SW 1271 (cell line): Measurements from ENCODE around the gene PRSS48.
"Not testable (repeated sequence)": the region's sequence is repeated elsewhere in the genome, so short reads cannot be mapped to it uniquely, and the experiment has no call there.

Experiments used
- DNase-seq, 2 experiments: peaks; one replicate each; lab custom pipeline; 2025; lab: John Stamatoyannopoulos, UW

Gene PRSS48, protein sequence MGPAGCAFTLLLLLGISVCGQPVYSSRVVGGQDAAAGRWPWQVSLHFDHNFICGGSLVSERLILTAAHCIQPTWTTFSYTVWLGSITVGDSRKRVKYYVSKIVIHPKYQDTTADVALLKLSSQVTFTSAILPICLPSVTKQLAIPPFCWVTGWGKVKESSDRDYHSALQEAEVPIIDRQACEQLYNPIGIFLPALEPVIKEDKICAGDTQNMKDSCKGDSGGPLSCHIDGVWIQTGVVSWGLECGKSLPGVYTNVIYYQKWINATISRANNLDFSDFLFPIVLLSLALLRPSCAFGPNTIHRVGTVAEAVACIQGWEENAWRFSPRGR

GRCh38 chr4:151276787-151277562 is at the start of gene PRSS48:
TSS of gene PRSS48 (plus strand) at chr4:151277161. CDS start at chr4:151277173, 12 bp downstream.
- no peak for DNase-seq

DNA sequence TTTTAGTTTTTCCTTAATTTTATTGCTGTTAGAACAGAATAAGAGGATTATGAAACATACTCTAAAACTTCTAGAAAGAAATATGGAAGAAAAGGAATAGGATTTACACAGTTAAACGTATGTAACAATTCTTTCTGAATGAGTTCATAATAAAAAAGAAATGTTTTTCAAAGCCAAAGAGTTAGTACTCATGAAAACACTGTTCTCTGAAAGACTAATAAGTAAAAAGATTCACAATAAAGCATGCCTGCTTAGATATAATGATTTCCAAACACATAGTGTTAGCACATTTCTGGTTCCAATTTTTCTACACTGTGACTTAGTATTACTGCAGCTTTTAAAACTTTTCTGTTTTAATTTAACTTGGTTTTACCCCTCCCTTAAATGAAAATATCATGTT is 49.8 kb upstream of the PRSS48 start:
- DNase-seq: no peak

- DNase-seq: peak in 1 of 2 experiments; percentile 25
Observed at GRCh38 chr4:151227731-151228130, 49.2 kb upstream of the PRSS48 start.

- DNase-seq: no peak
Observed at GRCh38 chr4:151228189-151229119, 48.5 kb upstream of the PRSS48 start.

DNA sequence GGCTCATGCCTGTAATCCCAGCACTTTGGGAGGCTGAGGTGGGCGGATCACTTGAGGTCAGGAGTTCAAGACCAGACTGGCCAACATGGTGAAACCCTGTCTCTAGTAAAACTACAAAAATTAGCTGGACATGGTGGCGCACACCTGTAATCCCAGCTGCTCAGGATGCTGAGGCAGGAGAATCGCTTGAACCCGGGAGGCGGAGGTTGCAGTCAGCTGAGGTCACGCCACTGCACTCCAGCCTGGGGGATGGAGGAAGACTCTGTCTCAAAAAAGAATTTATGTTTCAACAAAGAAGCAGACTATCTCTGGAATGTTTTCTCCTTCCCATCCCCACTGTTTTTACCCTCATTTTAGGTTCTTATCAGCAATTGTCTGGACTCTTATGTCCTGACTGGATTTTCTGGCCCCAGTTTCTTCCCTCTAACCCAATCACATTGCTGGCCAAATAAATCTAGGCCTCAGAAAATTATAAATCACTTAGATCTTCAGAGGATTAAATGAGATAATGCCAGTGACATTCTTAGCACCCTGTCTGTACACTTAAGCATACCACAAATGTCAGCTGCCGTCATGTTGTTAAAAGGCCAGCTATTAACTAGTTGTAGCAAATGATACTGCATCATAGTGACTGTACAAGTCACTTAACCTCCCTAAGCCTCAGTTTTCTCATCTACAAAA is 44.9 kb upstream of the PRSS48 start:
- DNase-seq: no peak

DNA sequence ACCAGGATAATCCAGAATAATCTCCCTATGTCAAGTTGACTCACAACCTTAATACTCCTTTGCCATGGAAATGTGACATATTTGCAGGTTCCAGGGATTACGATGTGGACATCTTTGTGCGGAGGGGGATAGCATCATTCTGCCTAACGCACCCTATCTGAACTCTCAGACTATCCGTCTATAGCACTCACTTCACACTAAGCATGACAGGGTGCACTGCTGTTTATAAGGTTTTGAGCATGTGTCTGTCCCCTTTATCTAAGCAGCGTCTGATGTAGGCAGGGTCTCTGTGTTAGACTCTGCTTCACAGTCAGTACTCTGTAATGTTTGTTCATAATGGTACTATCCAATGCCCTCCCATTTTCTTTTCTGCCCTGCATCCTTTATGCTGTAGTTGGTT is 43.4 kb upstream of the PRSS48 start:
- no peak for DNase-seq

- not testable (repeated sequence) for DNase-seq
Observed at GRCh38 chr4:151235373-151235772, 41.6 kb upstream of the PRSS48 start.

DNA sequence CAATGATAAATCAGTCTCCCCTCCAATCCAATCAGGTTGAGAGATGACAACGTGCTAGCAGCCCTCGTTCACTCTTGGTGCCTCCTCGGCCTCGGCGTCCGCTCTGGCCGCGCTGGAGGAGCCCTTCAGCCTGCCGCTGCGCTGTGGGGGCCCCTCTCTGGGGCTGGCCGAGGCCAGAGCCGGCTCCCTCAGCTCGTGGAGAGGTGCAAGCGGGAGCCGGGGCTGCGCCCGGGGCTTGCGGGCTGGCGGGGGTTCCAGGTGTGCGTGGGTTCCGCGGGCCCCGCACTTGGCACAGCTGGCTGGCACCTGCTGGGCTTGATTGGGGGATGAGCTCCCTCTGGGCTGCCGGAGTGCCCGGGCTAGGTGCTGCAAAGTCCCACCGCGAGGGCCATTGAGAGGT is 40.9 kb upstream of the PRSS48 start:
- no peak for DNase-seq

DNA sequence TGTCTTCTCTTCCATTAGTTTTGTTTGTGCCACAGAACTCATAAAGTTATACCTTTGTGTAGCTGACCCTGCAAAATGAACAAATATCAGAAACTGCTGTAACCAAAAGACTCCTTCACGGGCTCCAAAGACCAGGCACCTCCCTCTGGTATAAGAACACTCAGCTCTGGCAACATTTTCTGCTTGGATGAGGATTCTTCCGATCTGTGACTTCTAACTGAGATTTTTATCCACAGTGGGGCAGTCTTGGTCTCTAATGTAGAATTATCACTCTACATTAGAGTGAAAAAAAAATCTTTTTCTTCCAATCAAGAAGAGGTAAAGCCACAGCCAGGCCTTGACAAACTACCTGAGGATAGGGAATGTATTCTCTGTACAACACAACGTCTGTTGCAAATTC is 38.5 kb upstream of the PRSS48 start:
- DNase-seq: no peak

- no peak for DNase-seq
Observed at GRCh38 chr4:151239608-151240007, 37.4 kb upstream of the PRSS48 start.

GRCh38 chr4:151242305-151242704 is 34.7 kb upstream of the PRSS48 start:
- DNase-seq: no peak

GRCh38 chr4:151246742-151247141 is 30.2 kb upstream of the PRSS48 start:
- no peak for DNase-seq

- no peak for DNase-seq
Observed at GRCh38 chr4:151247395-151247794, 29.6 kb upstream of the PRSS48 start.

GRCh38 chr4:151248519-151248918 is 28.4 kb upstream of the PRSS48 start:
- no peak for DNase-seq

GRCh38 chr4:151250706-151251105 is 26.3 kb upstream of the PRSS48 start:
- no peak for DNase-seq

DNA sequence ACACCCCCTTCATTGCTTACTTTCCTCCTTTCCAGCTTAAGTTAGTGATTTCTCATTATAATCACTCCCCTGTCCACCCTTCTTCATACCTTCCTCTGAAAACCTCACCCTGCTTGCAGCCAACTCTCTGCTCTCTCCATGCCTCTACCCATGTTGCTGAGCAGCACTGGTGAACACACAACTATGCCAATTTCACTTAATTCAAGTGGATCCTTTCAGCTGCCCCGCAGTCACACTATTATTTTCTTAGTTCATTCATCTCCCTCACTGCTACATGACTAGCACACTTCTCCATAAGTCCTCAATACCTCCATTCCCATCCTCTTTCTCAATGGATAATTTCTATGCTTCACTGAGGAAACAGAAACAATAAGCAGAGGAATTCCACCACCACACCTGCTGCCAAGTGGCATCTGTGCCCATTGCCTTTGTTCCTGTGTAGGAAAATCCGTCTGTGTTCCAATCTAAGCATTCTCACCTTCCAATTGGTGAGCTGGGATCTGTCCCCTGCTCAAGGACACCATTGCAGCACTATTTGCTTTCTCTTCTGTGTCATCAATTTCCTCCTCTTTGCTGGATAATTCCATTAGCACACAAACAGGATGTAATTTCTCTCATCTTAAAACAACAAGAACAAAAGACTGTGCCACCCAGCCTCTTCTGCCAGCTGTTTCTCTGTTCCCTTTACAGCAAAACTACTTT is 25.2 kb upstream of the PRSS48 start:
- no peak for DNase-seq

GRCh38 chr4:151255226-151255625 is 21.7 kb upstream of the PRSS48 start:
- not testable (repeated sequence) for DNase-seq

DNA sequence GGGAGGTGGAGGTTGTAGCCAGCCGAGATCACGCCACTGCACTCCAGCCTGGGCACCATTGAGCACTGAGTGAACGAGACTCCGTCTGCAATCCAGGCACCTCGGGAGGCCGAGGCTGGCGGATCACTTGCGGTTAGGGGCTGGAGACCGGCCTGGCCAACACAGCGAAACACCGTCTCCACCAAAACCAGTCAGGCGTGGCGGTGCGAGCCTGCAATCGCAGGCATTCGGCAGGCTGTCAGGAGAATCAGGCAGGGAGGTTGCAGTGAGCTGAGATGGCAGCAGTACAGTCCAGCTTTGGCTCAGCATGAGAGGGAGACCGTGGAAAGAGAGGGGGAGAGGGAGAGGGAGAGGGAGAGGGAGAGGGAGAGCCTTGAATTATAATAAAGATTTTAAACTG is 21.3 kb upstream of the PRSS48 start:
- not testable (repeated sequence) for DNase-seq

GRCh38 chr4:151256134-151256533 is 20.8 kb upstream of the PRSS48 start:
- no peak for DNase-seq

- DNase-seq: no peak
Observed at GRCh38 chr4:151257704-151258103, 19.3 kb upstream of the PRSS48 start.

DNA sequence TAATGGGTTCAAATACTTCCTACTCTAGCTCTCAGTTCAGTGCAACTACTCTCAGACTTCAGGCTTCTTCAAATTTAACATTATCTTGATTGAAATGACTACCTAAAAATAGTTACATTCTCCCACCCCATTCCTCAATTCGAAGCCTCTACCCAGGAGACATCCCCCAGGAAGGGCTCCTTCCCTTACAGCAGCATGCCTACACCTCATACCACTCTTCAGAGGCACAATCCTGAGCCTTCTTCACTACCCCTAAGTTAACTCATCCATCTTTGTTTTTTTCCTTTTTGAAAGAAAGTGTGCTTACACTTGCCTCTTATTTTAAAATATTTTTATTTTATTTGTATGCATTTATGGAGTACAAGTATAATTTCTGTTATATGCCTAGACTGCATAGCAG is 17.2 kb upstream of the PRSS48 start:
- no peak for DNase-seq
